Measurements from ENCODE around the gene ERICH6.

Gene ERICH6

GRCh38 chr3:150703756-150704344, at the start of gene ERICH6:
ERICH6 (minus strand) TSS chr3:150703920; CDS start chr3:150703898, 22 bp downstream.
- DNase-seq (ENCODE audit: low spot score) = peak; percentile 92

GRCh38 chr3:150751781-150752263, 48.1 kb upstream of the ERICH6 start:
- DNase-seq (ENCODE audit: low spot score) = no peak

- no peak for DNase-seq (ENCODE audit: low spot score)
Measured at GRCh38 chr3:150749255-150749654, 45.5 kb upstream of the ERICH6 start.

GRCh38 chr3:150748684-150749047, 44.9 kb upstream of the ERICH6 start:
- no peak for DNase-seq (ENCODE audit: low spot score)

DNA sequence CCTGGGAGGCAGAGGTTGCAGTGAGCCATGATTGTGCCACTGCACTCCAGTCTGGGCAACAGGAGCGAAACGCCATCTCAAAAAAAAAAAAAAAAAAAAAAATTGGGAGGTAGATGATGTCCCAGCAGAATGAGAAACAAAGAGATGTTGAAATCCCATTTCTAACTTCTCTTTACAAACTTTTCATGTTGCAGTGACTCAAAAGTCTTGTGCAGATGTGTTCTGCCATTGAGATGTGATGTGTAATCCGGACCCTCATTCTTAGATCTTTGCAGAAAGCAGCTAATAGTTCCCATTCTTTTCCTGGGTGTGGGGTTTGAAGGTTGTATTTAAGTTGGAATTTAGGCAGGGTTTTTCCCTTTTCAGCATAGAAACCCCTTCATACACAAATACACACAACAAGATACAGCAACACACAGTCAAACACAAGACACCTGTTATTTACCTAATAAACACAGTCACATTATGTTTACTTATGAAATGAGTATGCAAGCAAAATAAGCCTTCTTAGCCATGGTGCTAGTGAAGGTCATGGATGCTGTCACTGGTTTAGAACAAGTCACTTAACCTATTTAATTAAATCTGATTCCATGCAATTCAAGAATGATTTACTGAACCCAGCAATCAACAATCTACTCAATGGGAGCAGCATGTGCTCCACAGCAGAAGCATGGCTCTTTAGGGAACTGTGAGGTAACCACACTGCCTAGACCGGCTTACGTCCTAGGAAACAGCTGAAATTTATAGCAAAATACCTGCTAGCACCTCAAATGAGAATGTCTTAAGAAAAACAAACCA, 44.4 kb upstream of the ERICH6 start:
- DNase-seq (ENCODE audit: low spot score) = no peak

DNA sequence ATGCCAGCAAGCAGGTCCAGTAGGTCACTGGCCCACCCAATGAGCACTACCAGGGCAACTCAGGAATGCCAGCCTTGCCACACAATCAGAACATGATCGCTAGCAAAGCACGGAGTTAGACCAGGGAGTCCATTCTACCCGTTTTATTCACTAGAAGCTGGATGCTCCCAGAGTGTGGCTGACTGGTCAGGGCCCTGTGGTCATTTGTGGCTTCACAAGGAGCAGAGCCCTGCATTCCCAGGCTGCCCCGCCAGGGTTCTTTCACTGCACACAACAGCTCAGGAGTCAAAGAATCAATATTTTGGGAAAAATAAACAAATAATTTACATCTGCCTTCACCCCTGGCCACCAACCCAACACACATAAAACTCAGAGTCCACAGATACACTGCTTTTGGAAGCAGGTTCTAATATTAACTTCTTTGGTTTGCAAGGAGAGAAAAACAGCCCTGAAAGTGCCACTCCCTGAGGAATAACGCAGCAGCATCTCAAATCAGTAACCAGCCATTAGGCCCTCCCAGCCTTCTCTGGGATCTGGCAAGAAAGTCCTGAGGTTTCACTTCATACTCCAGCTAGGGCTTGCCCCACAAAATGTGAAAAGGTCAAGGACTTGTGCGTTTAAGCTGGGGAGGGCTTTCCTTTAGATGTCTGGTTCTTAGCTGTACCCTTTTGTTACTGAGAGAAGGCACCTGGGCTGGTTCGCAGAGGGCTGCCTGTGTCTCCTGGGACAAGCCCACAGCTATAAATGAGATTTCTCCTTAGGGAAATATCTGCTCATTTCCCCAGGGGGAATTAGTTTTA, 43.3 kb upstream of the ERICH6 start:
- no peak for DNase-seq (ENCODE audit: low spot score)

GRCh38 chr3:150745832-150746231, 42.1 kb upstream of the ERICH6 start:
- DNase-seq (ENCODE audit: low spot score) = no peak

DNA sequence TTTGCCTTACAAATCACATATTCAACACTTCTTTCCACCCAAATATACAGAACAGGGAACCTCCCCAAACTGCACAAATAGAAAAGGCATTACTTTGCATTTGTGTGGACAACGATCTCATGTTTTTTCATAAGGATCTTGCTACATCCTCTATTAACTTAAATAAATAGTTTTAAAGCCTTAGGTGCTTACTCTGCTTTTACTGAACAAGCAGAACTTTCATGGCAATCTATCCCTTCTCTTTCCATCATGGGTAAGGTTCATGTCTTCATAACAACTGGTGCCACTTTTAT, 41.1 kb upstream of the ERICH6 start:
- no peak for DNase-seq (ENCODE audit: low spot score)

GRCh38 chr3:150744041-150744918, 40.6 kb upstream of the ERICH6 start:
- DNase-seq (ENCODE audit: low spot score) = no peak

DNA sequence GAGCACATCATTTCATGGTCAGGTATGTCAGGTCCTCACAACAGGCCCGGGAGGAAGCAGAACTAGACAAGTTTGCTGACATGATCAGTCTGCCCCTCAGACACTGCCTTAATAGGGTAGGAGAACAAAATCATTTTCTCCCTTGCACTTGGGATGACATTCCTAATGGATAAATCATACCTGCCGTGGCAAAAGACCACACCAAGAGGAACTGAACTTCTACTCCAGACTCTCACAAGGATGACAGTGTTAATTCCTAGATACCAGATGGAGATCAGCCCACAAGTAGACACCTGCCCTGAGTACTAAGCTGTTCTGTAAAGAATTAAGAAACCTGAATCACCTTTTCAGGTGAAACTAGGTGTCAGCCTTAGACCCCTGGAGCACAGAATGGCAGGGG, 39.8 kb upstream of the ERICH6 start:
- peak; percentile 45 for DNase-seq (ENCODE audit: low spot score)

- no peak for DNase-seq (ENCODE audit: low spot score)
Measured at GRCh38 chr3:150742679-150743078, 39.0 kb upstream of the ERICH6 start.

- no peak for DNase-seq (ENCODE audit: low spot score)
Measured at GRCh38 chr3:150742141-150742523, 38.4 kb upstream of the ERICH6 start.

DNA sequence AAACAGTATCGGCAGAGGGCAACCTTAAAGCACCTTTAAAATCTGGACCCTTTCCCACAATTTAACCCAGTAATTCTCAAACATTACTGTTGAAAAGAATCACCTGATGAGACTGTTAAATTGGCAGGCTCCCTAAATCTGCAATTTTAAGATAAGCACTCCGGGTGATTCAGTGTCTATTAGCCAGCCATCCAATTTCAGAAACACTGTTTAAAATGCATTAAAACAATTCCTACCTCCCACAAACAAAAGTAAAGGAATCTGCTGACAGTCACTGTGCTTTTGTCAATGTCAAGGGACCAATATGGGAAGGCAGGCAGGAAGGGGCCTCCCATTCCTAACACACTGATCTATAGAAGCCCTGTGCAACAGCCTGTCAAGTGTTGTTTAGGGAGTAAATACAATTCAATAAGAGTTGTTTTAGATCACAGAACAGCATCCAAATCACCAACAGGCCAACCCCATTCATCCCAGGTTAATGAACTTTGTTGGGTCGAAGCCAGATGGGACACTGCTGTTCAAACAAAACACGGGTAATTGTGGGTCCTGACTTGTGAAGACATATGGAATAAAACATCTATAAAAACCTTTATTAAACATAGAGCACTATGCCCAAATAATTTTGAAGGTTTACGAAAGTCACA, 37.9 kb upstream of the ERICH6 start:
- DNase-seq (ENCODE audit: low spot score) = no peak

DNA sequence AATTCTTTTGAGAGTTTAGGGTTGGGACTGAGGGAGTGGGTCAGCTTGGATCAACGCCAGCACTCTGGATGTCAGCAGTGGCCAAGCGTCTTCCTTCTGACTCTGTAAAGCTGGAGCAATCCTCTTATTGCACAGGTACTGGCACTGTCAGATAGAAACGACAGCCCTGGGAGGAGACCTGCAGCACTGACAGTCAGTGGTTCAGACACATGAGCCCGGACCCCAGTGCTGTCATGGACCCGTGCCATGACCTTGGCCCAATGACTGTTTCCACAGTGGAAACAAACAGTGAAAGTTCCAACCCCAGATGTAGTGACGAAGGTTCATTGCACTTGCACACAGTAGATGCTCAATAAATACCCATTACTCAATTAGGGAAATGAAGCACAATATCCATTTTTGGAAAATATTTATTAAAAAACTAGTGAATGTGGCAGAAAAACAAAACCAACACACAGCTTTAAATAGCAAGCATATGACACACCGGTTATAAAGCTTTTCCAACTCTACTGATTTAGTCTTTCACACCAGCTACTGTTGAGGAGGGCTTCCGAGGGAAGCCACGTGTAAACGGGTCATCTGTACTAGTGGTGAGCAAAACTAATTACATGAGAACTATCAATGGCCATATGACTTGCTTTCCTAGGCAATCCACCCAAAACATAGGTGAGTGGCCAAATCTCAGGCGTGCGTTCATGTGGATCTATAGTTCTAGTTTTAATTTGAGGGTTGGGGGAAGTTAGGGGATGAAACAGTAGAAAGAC, 37.2 kb upstream of the ERICH6 start:
- no peak for DNase-seq (ENCODE audit: low spot score)

- no peak for DNase-seq (ENCODE audit: low spot score)
Measured at GRCh38 chr3:150739877-150740645, 36.3 kb upstream of the ERICH6 start.

DNA sequence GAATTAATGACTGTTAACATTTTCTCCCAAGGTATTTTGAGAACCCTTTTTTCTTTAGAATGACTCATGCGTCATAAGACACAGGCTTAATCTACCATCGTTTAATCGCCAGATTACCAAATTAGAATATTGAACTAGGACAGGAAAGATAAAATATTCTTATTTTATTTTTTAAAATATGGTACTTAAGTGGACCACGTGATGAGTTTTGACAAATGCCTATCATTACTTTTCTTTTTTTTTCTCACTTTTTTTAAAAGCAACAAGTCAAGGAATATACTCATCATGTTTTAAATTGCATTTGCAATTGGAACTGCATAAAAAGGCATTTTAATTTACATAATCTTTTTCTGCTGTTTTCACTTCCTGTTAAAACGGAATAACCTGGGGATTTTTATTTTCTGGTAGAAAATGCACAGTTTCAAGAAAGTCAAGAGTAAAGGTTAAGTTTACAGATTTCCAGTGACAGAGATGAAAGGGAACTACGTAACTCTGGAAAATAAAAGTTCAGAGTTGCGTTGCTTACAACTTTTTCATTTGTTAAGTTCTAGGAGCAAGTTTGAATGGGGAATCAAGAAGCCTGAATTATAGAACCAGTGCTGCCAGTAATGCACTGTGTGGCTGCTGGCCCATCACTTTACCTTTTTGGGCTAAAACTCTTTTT, 35.6 kb upstream of the ERICH6 start:
- no peak for DNase-seq (ENCODE audit: low spot score)

- DNase-seq (ENCODE audit: low spot score) = no peak
Measured at GRCh38 chr3:150738688-150739087, 35.0 kb upstream of the ERICH6 start.

DNA sequence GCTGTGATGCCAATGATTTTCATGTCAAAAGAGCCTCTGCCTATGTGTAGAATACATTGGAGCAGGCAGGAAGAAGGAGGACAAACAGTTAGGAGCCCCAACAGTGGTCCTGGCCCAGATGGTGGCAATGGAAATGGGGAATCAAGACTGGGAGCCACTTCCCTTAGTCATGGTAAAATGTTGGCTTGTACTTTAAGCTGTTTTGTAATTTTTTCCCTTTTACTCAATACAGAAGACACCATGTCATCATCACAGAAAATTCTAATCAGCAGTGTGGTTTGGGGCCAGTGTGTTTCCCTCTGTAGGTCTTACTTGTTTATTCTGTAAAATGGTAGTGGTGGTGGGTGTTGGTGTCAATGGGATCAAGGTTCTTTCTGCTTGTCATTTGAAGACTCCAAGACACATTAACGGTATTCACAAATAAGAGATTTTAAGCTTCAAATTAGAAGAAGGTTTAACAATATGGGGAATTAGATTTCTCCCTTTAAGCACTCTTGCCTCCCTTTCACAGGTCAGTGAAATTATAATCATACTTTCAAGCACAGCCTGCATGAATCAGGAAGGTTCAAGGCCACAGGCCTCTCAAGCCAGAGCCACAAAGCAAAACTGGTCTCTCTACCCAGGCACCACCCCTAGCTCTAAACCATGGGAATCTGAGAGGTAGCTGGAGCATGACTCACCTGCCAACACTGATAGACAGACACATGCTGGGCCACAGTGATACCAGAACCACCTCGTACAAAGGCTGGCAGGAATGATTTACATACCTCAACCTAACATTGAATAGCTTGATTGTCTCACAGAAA, 34.4 kb upstream of the ERICH6 start:
- DNase-seq (ENCODE audit: low spot score) = no peak
